HepG2 (cell line): ENCODE measurements around the gene EDEM1. TPM values are rescaled to one million over a fixed set of nuclear protein-coding genes. Genes with fewer than 3 reads are reported as not detected.

Experiments
- AGO2 ChIP-seq: fragments of 200-400 bp; formaldehyde crosslinking; optimal IDR thresholded peaks from 2 replicates; pipeline ENCODE3; 2017; ENCODE audit warnings: mild to moderate bottlenecking, low read depth, low read length, moderate library complexity
- ARNT2 ChIP-seq: sonication (generic); formaldehyde crosslinking; IDR thresholded peaks from 2 replicates; pipeline ENCODE4 v1.8.0; 2022; ENCODE audit warnings: mild to moderate bottlenecking, low read depth, missing genetic modification reagents, moderate library complexity
- CBX2 ChIP-seq, 2 experiments: fragments of 200-600 bp in 1 of 2; sonication (generic); formaldehyde crosslinking in 1 of 2; IDR thresholded peaks; 2 replicates each; pipeline versions ENCODE4 v1.7.0 to v1.8.1; 2018 to 2022; ENCODE audit warnings: low read depth in 2 of 2, low read length in 1 of 2, mild to moderate bottlenecking in 1 of 2, missing genetic modification reagents in 1 of 2
- EEA1 ChIP-seq: sonication (generic); formaldehyde crosslinking; IDR thresholded peaks from 2 replicates; pipeline ENCODE4 v1.5.1; 2020; ENCODE audit warnings: mild to moderate bottlenecking, missing genetic modification reagents, borderline replicate concordance
- ELF3 ChIP-seq: IDR thresholded peaks from 2 replicates; pipeline ENCODE4 v1.6.1; 2016; ENCODE audit warnings: missing genetic modification reagents, missing compliant biosample characterization
- HDAC1 ChIP-seq: sonication (generic); formaldehyde crosslinking; IDR thresholded peaks from 2 replicates; pipeline ENCODE4 v1.5.1; 2020; ENCODE audit warnings: mild to moderate bottlenecking, missing genetic modification reagents
- KMT2A ChIP-seq: sonication (generic); formaldehyde crosslinking; IDR thresholded peaks from 2 replicates; pipeline ENCODE4 v1.4.0; 2020; ENCODE audit warnings: missing genetic modification reagents
- MIXL1 ChIP-seq: IDR thresholded peaks from 2 replicates; pipeline ENCODE4 v1.6.1; 2016
- NFKB2 ChIP-seq: sonication (generic); formaldehyde crosslinking; IDR thresholded peaks from 2 replicates; pipeline ENCODE4 v1.4.0; 2020; ENCODE audit warnings: missing genetic modification reagents, borderline replicate concordance
- RBFOX2 ChIP-seq: fragments of 200-400 bp; formaldehyde crosslinking; IDR thresholded peaks from 2 replicates; pipeline ENCODE4 v1.6.1; 2017; ENCODE audit warnings: low read depth, mild to moderate bottlenecking, low read length
- RFXAP ChIP-seq: sonication (generic); formaldehyde crosslinking; IDR thresholded peaks from 2 replicates; pipeline ENCODE4 v1.4.0; 2020; ENCODE audit warnings: missing genetic modification reagents, borderline replicate concordance
- RXRA ChIP-seq: sonication (generic); formaldehyde crosslinking; IDR thresholded peaks from 2 replicates; pipeline ENCODE4 v1.5.1; 2020; ENCODE audit warnings: missing genetic modification reagents
- SAP130 ChIP-seq: IDR thresholded peaks from 2 replicates; pipeline ENCODE4 v1.6.1; 2016; ENCODE audit warnings: low read depth
- SRY ChIP-seq: sonication (generic); formaldehyde crosslinking; IDR thresholded peaks from 2 replicates; pipeline ENCODE4 v1.8.0; 2022; ENCODE audit warnings: mild to moderate bottlenecking, missing genetic modification reagents
- ZFX ChIP-seq: sonication (generic); formaldehyde crosslinking; IDR thresholded peaks from 2 replicates; pipeline ENCODE4 v1.4.0; 2020; ENCODE audit warnings: mild to moderate bottlenecking, low read depth, missing genetic modification reagents, moderate library complexity
- ZNF281 ChIP-seq: sonication (generic); formaldehyde crosslinking; IDR thresholded peaks from 2 replicates; pipeline ENCODE4 v1.4.0; 2020; ENCODE audit warnings: missing genetic modification reagents, borderline replicate concordance
- ZNF484 ChIP-seq: sonication (generic); formaldehyde crosslinking; IDR thresholded peaks from 2 replicates; pipeline ENCODE4 v1.5.1; 2020; ENCODE audit warnings: mild to moderate bottlenecking, low read depth, missing genetic modification reagents, borderline replicate concordance
- ZNF501 ChIP-seq: sonication (generic); formaldehyde crosslinking; IDR thresholded peaks from 2 replicates; pipeline ENCODE4 v1.5.1; 2020; ENCODE audit warnings: mild to moderate bottlenecking, moderate library complexity, missing genetic modification reagents
- ZNF605 ChIP-seq: sonication (generic); formaldehyde crosslinking; IDR thresholded peaks from 2 replicates; pipeline ENCODE4 v1.8.0; 2022; ENCODE audit warnings: mild to moderate bottlenecking, missing genetic modification reagents
- ZNF768 ChIP-seq: sonication (generic); formaldehyde crosslinking; IDR thresholded peaks from 2 replicates; pipeline ENCODE4 v1.4.0; 2020; ENCODE audit warnings: missing genetic modification reagents
- ZSCAN30 ChIP-seq: sonication (generic); formaldehyde crosslinking; IDR thresholded peaks from 2 replicates; pipeline ENCODE4 v1.5.0; 2020; ENCODE audit warnings: mild to moderate bottlenecking, missing genetic modification reagents
- ZSCAN9 ChIP-seq: IDR thresholded peaks from 2 replicates; pipeline ENCODE4 v1.6.1; 2016; ENCODE audit warnings: borderline replicate concordance
- polyA plus RNA-seq, 8 experiments: library from polyadenylated mRNA; depleted of rRNA in 3 of 8; stranded (reverse) in 7 of 8; unstranded in 1 of 8; fragments of >200 nt; fragmentation: Illumina TruSeq in 4 of 8; extraction: Trizol in 4 of 8; gene quantifications; 2 replicates each; pipeline versions ENCODE4 v1.2.1 to v1.2.3, GENCODE V29; 2011 to 2016; ENCODE audit warnings: low read depth in 4 of 8, missing spikeins in 1 of 8, mixed read lengths in 1 of 8; ENCODE audit not compliant: insufficient read depth in 1 of 8
- total RNA-seq, 5 experiments: library from RNA; depleted of rRNA; stranded (reverse); fragments of >200 nt; fragmentation: Illumina TruSeq; extraction: Trizol; gene quantifications; 2 replicates each; pipeline ENCODE4 v1.2.3, GENCODE V29; 2016; ENCODE audit warnings: low read depth in 1 of 5
- TF ChIP-seq, protein P1 (sequence below): sonication (generic); formaldehyde crosslinking; IDR thresholded peaks from 2 replicates; pipeline ENCODE4 v1.8.0; 2022; ENCODE audit warnings: missing genetic modification reagents, mild to moderate bottlenecking, inconsistent platforms, borderline replicate concordance
- TF ChIP-seq, protein P2 (sequence below): sonication (generic); formaldehyde crosslinking; conservative IDR thresholded peaks from 2 replicates; pipeline ENCODE4 v1.8.0; 2022; ENCODE audit warnings: mild to moderate bottlenecking, moderate library complexity, missing genetic modification reagents

The EDEM1 gene
- total and polyA plus RNA-seq, 2 of the 13 experiments (the other 11 are each of a cell fraction or from before 2014, with no cell fraction given): 13.8 to 25.8 TPM

GRCh38 chr3:5187156-5187919 is at the start of gene EDEM1 (continued):
- TF ChIP-seq ZSCAN30 (CRISPR knock-in tag) (no peak), ZSCAN9 (peak; percentile 65), ARNT2 (CRISPR knock-in tag) (peak; percentile 15; the same call in 1 of the 2 replicates), ELF3 (peak; percentile 53; the same call in 1 of the 2 replicates), ZNF768 (CRISPR knock-in tag) (no peak), HDAC1 (CRISPR knock-in tag) (peak; percentile 57; the same call in 1 of the 2 replicates), KMT2A (peak; percentile 39; the same call in 1 of the 2 replicates), RBFOX2 (peak; percentile 85), ZNF501 (CRISPR knock-in tag) (peak; percentile 67), CBX2 (IDR thresholded peaks at IDR 0.05; ENCODE audit: low read depth, low read length) (no peak), CBX2 (CRISPR knock-in tag; IDR thresholded peaks at IDR 0.05; ENCODE audit: low read depth) (no peak), ZNF605 (0 out of 2 replicates have a peak, but pooled peaks have one; percentile 55), ZNF484 (no peak), AGO2 (peak; percentile 81), SAP130 (CRISPR knock-in tag) (peak; percentile 85), MIXL1 (CRISPR knock-in tag) (0 out of 2 replicates have a peak, but pooled peaks have one; percentile 38), SRY (CRISPR knock-in tag) (peak; percentile 16; the same call in 1 of the 2 replicates), ZFX (CRISPR knock-in tag) (peak; percentile 81), RXRA (CRISPR knock-in tag) (peak; percentile 66), RFXAP (CRISPR knock-in tag) (0 out of 2 replicates have a peak, but pooled peaks have one; percentile 15), ZNF281 (CRISPR knock-in tag) (peak; percentile 42; the same call in 1 of the 2 replicates), NFKB2 (CRISPR knock-in tag) (peak; percentile 46; the same call in 1 of the 2 replicates), EEA1 (CRISPR knock-in tag) (peak; percentile 36; the same call in 1 of the 2 replicates)
- TF ChIP-seq, protein P1, sequence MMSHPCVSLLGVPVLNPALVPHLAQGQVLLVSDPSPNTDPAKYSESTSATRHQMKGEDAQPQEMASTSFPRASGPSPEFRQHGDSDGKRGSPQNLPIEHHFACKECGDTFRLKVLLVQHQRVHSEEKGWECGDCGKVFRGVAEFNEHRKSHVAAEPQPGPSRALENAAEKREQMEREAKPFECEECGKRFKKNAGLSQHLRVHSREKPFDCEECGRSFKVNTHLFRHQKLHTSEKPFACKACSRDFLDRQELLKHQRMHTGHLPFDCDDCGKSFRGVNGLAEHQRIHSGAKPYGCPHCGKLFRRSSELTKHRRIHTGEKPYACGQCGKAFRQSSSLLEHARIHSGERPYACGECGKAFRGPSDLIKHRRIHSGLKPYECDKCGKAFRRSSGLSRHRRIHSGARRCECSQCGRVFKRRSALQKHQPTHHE: 0 out of 2 replicates have a peak, but pooled peaks have one; percentile 7
- TF ChIP-seq, protein P2, sequence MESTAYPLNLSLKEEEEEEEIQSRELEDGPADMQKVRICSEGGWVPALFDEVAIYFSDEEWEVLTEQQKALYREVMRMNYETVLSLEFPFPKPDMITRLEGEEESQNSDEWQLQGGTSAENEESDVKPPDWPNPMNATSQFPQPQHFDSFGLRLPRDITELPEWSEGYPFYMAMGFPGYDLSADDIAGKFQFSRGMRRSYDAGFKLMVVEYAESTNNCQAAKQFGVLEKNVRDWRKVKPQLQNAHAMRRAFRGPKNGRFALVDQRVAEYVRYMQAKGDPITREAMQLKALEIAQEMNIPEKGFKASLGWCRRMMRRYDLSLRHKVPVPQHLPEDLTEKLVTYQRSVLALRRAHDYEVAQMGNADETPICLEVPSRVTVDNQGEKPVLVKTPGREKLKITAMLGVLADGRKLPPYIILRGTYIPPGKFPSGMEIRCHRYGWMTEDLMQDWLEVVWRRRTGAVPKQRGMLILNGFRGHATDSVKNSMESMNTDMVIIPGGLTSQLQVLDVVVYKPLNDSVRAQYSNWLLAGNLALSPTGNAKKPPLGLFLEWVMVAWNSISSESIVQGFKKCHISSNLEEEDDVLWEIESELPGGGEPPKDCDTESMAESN (CRISPR knock-in tag): peak; percentile 40; the same call in 1 of the 2 replicates
